ENCODE results near the gene FOXD3.

- no peak for TF ChIP-seq CTCF (IDR thresholded peaks at IDR 0.05)
- no peak for TF ChIP-seq POLR2A (IDR thresholded peaks at IDR 0.05)
Measured at GRCh38 chr1:63321066-63321784, 1.1 kb upstream of the FOXD3 start.
